HL-60 (cell line): ENCODE data around the gene ACP3.

Source experiments
- DNase-seq, 2 experiments: peaks; one replicate each; pipeline ENCODE4 v3.0.0-alpha.2; 2010 to 2020; ENCODE audit warnings: low read depth in 1 of 2, low spot score in 1 of 2
- H3K27ac ChIP-seq: fragments of 250-450 bp; sonication (Bioruptor Pico); replicated peaks from 2 replicates; pipeline ENCODE4 v1.5.1; 2020; ENCODE audit warnings: mild to moderate bottlenecking, moderate library complexity
- H3K27me3 ChIP-seq: fragments of 250-450 bp; sonication (Bioruptor Pico); 2 replicates; pipeline ENCODE4 v1.5.1; 2021; ENCODE audit warnings: mild to moderate bottlenecking, moderate library complexity; ENCODE audit not compliant: insufficient read depth, poor library complexity, severe bottlenecking
- H3K4me3 ChIP-seq: replicated peaks from 2 replicates; pipeline ENCODE4 v1.5.1; 2011; ENCODE audit warnings: mild to moderate bottlenecking, control low read depth, low read length; ENCODE audit not compliant: insufficient read depth
- CTCF ChIP-seq: IDR thresholded peaks from one replicate; pipeline ENCODE4 v1.5.1; 2011; ENCODE audit warnings: low read length, control low read depth, inconsistent platforms; ENCODE audit not compliant: insufficient read depth
- GABPA ChIP-seq: IDR thresholded peaks from 2 replicates; pipeline ENCODE4 v1.6.1; 2012; ENCODE audit warnings: low read depth
- POLR2AphosphoS5 ChIP-seq: IDR thresholded peaks from 2 replicates; pipeline ENCODE4 v1.6.1; 2012; ENCODE audit warnings: low read depth
- REST ChIP-seq: IDR thresholded peaks from 2 replicates; pipeline ENCODE4 v1.6.1; 2012; ENCODE audit warnings: low read depth; ENCODE audit not compliant: insufficient replicate concordance
- SPI1 ChIP-seq: IDR thresholded peaks from 2 replicates; pipeline ENCODE4 v1.6.1; 2012; ENCODE audit warnings: low read depth, mild to moderate bottlenecking, borderline replicate concordance

Gene ACP3

GRCh38 chr3:132380920-132381319 is 63.7 kb downstream of the ACP3 start:
- Histone ChIP-seq H3K27ac (no peak overlapping the region), H3K27me3 (no peaks in the 10 kb centered on the region), H3K4me3 (no peak overlapping the region)
- DNase-seq = no peak
- no peak for TF ChIP-seq SPI1
- no peak for TF ChIP-seq GABPA
- no peak for TF ChIP-seq CTCF
- TF ChIP-seq REST = no peak

GRCh38 chr3:132381348-132381944 is 64.2 kb downstream of the ACP3 start:
- H3K27ac ChIP-seq = no peak overlapping the region
- H3K4me3 ChIP-seq = no peak overlapping the region
- no peak for TF ChIP-seq SPI1
- TF ChIP-seq CTCF = no peak
- TF ChIP-seq GABPA = no peak
- no peak for TF ChIP-seq REST
- TF ChIP-seq POLR2AphosphoS5 = no peak
- no peaks in the 10 kb centered on the region for H3K27me3 ChIP-seq
- no peak for DNase-seq

- no peak overlapping the region for H3K4me3 ChIP-seq
- DNase-seq = no peak
- no peak overlapping the region for H3K27ac ChIP-seq
- TF ChIP-seq SPI1 (no peak), CTCF (no peak), GABPA (no peak), POLR2AphosphoS5 (no peak), REST (no peak)
- H3K27me3 ChIP-seq = no peaks in the 10 kb centered on the region
Observed at GRCh38 chr3:132382267-132382666, 65.1 kb downstream of the ACP3 start.
